Astrocyte (in vitro differentiated cells and primary cell): Measurements from ENCODE around the gene MTX3. TPM values are rescaled to one million over a fixed set of nuclear protein-coding genes. Genes with fewer than 3 reads are reported as not detected.
A peak's percentile ranks its signal among the peaks of the same experiment; 100 is the strongest.

ENCODE experiments used
- DNase-seq: peaks from one replicate; pipeline ENCODE4 v3.0.0-alpha.2; 2010; ENCODE audit warnings: low read depth
- FAIRE-seq: peaks from 2 replicates; lab custom pipeline; 2011; peaks lifted over from hg19 to GRCh38; lab: Jason Lieb, UNC
- H2AFZ ChIP-seq: 2 replicates; pipeline ENCODE4 v1.6.0; 2012; ENCODE audit warnings: low read depth, low read length, inconsistent platforms
- H3K27ac ChIP-seq: 2 replicates; pipeline ENCODE4 v1.5.1; 2011; ENCODE audit warnings: low read depth, low read length, inconsistent platforms
- H3K27me3 ChIP-seq: 2 replicates; pipeline ENCODE4 v1.6.0; 2011; ENCODE audit warnings: low read length, inconsistent platforms; ENCODE audit not compliant: insufficient read depth
- H3K36me3 ChIP-seq: 2 replicates; pipeline ENCODE4 v1.5.1; 2011; ENCODE audit warnings: low read length, inconsistent platforms; ENCODE audit not compliant: insufficient read depth
- H3K4me1 ChIP-seq: 2 replicates; pipeline ENCODE4 v1.5.1; 2011; ENCODE audit warnings: low read length, inconsistent platforms; ENCODE audit not compliant: insufficient read depth
- H3K4me2 ChIP-seq: 2 replicates; pipeline ENCODE4 v1.6.0; 2012; ENCODE audit warnings: low read length, inconsistent platforms
- H3K4me3 ChIP-seq: 2 replicates; pipeline ENCODE4 v1.5.1; 2011; ENCODE audit warnings: low read depth, mild to moderate bottlenecking, low read length, inconsistent platforms; ENCODE audit not compliant: insufficient read depth
- H3K79me2 ChIP-seq: 2 replicates; pipeline ENCODE4 v1.6.0; 2012; ENCODE audit warnings: mild to moderate bottlenecking, low read length, inconsistent platforms; ENCODE audit not compliant: insufficient read depth
- H3K9ac ChIP-seq: 2 replicates; pipeline ENCODE4 v1.6.0; 2012; ENCODE audit warnings: mild to moderate bottlenecking, low read length, inconsistent platforms
- H3K9me3 ChIP-seq: 2 replicates; pipeline ENCODE4 v1.5.1; 2012; ENCODE audit warnings: low read depth, mild to moderate bottlenecking, low read length, inconsistent platforms; ENCODE audit not compliant: insufficient read depth
- H4K20me1 ChIP-seq: 2 replicates; pipeline ENCODE4 v1.6.0; 2012; ENCODE audit warnings: low read length, inconsistent platforms; ENCODE audit not compliant: insufficient read depth
- H3K27ac Mint-ChIP-seq: one replicate; pipeline ENCODE4 v1.8.0; 2021; ENCODE audit warnings: mild to moderate bottlenecking, mixed read lengths; ENCODE audit not compliant: unreplicated experiment
- H3K27me3 Mint-ChIP-seq: one replicate; pipeline ENCODE4 v1.8.0; 2021; ENCODE audit warnings: low read depth, mixed read lengths; ENCODE audit not compliant: unreplicated experiment
- H3K36me3 Mint-ChIP-seq: one replicate; pipeline ENCODE4 v1.8.0; 2021; ENCODE audit warnings: low read depth, mixed read lengths; ENCODE audit not compliant: unreplicated experiment
- H3K4me1 Mint-ChIP-seq: one replicate; pipeline ENCODE4 v1.8.0; 2021; ENCODE audit warnings: low read depth, mixed read lengths; ENCODE audit not compliant: unreplicated experiment
- H3K4me3 Mint-ChIP-seq: one replicate; pipeline ENCODE4 v1.8.0; 2021; ENCODE audit warnings: mild to moderate bottlenecking, moderate library complexity, mixed read lengths; ENCODE audit not compliant: unreplicated experiment
- H3K9me3 Mint-ChIP-seq: one replicate; pipeline ENCODE4 v1.8.0; 2021; ENCODE audit warnings: mild to moderate bottlenecking, mixed read lengths; ENCODE audit not compliant: unreplicated experiment
- EZH2 ChIP-seq: IDR thresholded peaks from 2 replicates; pipeline ENCODE4 v1.6.1; 2012; ENCODE audit warnings: mild to moderate bottlenecking, low read length, inconsistent platforms; ENCODE audit not compliant: insufficient read depth
- total RNA-seq: library from RNA; stranded (reverse); gene quantifications from 2 replicates; pipeline ENCODE4 v1.2.1, GENCODE V29; 2021
- TF ChIP-seq, protein P1 (sequence below): IDR thresholded peaks from 2 replicates; pipeline ENCODE4 v1.5.1; 2011; ENCODE audit warnings: low read depth, mild to moderate bottlenecking, inconsistent platforms, low read length, moderate library complexity; ENCODE audit not compliant: insufficient read depth

The MTX3 gene
- total RNA-seq, 1 donor from 2014 or later: 14.0 TPM

DNA sequence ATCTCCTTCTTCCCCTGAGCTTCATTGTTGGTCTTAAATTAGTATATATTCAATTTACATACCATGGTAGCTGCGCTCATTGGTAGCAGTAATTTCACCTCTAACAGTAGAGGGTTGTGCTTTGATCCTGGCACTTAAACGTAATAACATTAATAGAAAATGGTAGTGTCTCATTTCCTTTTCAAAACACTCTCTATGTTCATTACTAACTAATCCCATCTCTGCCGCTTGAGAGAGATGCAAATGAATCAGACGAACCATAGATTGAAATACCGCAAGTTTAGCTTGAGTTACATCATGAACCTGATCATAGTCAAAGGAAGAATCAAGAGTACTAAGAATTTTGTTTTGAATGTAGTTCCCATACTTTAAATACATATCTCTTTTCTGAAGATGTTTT is 46.3 kb upstream of the MTX3 start:
- H3K27me3 Mint-ChIP-seq: peaks cover 50% of the 10 kb centered on the region

DNA sequence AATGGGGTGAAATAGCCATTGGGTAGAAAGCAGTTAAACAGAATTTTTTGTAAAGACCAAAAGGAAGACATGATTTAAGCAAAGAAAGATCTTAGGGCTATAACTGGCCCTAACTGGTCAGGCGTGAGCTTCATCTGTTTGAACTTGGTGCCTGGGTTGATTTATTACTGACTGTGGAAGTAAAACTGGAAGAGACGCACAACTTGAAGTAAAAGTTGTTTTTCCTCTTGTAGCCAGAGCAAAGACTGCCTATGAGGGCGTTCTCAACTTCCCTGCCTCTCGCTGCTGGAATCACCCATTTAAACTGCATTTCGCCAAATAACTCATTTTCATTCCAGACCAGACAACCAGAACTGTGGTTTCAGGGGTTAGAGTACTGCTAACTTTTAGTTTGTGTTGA is 45.6 kb upstream of the MTX3 start:
- H3K4me2 ChIP-seq: no peak overlapping the region
- no peak overlapping the region for H3K27ac ChIP-seq
- H3K4me3 ChIP-seq: no peak overlapping the region
- no peaks in the 10 kb centered on the region for H3K36me3 ChIP-seq
- Mint-ChIP-seq H3K4me3 (no peak overlapping the region), H3K27me3 (peaks cover 47% of the 10 kb centered on the region), H3K27ac (no peak overlapping the region), H3K36me3 (no peaks in the 10 kb centered on the region), H3K4me1 (no peaks in the 10 kb centered on the region), H3K9me3 (no peaks in the 10 kb centered on the region)
- FAIRE-seq (no peak), DNase-seq (no peak)
- H3K9me3 ChIP-seq: no peaks in the 10 kb centered on the region
- no peaks in the 10 kb centered on the region for H3K79me2 ChIP-seq
- H3K9ac ChIP-seq: no peak overlapping the region
- no peak overlapping the region for H2AFZ ChIP-seq
- TF ChIP-seq, protein P1, sequence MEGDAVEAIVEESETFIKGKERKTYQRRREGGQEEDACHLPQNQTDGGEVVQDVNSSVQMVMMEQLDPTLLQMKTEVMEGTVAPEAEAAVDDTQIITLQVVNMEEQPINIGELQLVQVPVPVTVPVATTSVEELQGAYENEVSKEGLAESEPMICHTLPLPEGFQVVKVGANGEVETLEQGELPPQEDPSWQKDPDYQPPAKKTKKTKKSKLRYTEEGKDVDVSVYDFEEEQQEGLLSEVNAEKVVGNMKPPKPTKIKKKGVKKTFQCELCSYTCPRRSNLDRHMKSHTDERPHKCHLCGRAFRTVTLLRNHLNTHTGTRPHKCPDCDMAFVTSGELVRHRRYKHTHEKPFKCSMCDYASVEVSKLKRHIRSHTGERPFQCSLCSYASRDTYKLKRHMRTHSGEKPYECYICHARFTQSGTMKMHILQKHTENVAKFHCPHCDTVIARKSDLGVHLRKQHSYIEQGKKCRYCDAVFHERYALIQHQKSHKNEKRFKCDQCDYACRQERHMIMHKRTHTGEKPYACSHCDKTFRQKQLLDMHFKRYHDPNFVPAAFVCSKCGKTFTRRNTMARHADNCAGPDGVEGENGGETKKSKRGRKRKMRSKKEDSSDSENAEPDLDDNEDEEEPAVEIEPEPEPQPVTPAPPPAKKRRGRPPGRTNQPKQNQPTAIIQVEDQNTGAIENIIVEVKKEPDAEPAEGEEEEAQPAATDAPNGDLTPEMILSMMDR: no peak
- no peak for TF ChIP-seq EZH2
- H3K27me3 ChIP-seq: peaks cover 42% of the 10 kb centered on the region
- no peaks in the 10 kb centered on the region for H4K20me1 ChIP-seq
- H3K4me1 ChIP-seq: no peaks in the 10 kb centered on the region

More for the DNA sequence above, 46.3 kb upstream of the MTX3 start:
- Histone ChIP-seq H3K4me1 (no peaks in the 10 kb centered on the region), H3K4me3 (no peak overlapping the region), H3K79me2 (no peaks in the 10 kb centered on the region), H2AFZ (no peak overlapping the region), H3K9me3 (no peaks in the 10 kb centered on the region), H3K27ac (no peak overlapping the region), H4K20me1 (no peaks in the 10 kb centered on the region), H3K36me3 (no peaks in the 10 kb centered on the region), H3K9ac (no peak overlapping the region), H3K4me2 (no peak overlapping the region), H3K27me3 (peaks cover 42% of the 10 kb centered on the region)
- no peak for FAIRE-seq
- no peaks in the 10 kb centered on the region for H3K36me3 Mint-ChIP-seq
- TF ChIP-seq, protein P1: no peak
- no peak for TF ChIP-seq EZH2
- H3K4me3 Mint-ChIP-seq: no peak overlapping the region
- DNase-seq: no peak
- no peaks in the 10 kb centered on the region for H3K4me1 Mint-ChIP-seq
- H3K9me3 Mint-ChIP-seq: no peaks in the 10 kb centered on the region
- no peak overlapping the region for H3K27ac Mint-ChIP-seq

DNA sequence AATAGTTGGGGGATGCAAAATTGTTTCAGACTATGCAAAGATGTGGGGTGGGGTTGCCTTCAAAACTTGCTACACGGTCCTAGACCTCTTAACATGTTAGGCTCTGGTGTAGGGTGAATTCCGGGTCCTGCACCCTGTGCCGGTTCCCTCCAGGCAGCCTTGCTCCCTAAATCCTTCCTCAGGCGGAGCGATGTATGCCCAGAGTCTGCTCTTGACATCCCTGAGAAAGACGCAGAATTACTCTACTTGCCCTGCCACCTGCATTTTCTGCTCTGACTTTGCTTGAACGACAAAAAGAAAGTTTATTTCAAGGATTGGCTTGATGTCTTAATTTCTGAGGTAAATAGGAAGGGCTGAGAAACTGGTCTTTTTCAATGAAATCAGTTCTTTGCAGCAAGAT is 44.8 kb upstream of the MTX3 start:
- FAIRE-seq (no peak), DNase-seq (no peak)
- H3K36me3 ChIP-seq: no peaks in the 10 kb centered on the region
- no peak overlapping the region for H3K9ac ChIP-seq
- Mint-ChIP-seq H3K9me3 (no peaks in the 10 kb centered on the region), H3K36me3 (no peaks in the 10 kb centered on the region), H3K4me3 (peak overlapping the region; percentile 75), H3K27me3 (peaks cover 49% of the 10 kb centered on the region), H3K4me1 (no peaks in the 10 kb centered on the region), H3K27ac (no peak overlapping the region)
- H3K27ac ChIP-seq: no peak overlapping the region
- H2AFZ ChIP-seq: no peak overlapping the region
- no peaks in the 10 kb centered on the region for H4K20me1 ChIP-seq
- no peaks in the 10 kb centered on the region for H3K4me1 ChIP-seq
- no peak for TF ChIP-seq EZH2
- TF ChIP-seq, protein P1: no peak
- H3K9me3 ChIP-seq: no peaks in the 10 kb centered on the region
- no peaks in the 10 kb centered on the region for H3K79me2 ChIP-seq
- peak overlapping the region; percentile 76 for H3K4me2 ChIP-seq
- peaks cover 42% of the 10 kb centered on the region for H3K27me3 ChIP-seq
- H3K4me3 ChIP-seq: no peak overlapping the region
